GF-D8 (cell line): ENCODE measurements around the gene NEU4.
A peak's percentile ranks its signal among the peaks of the same experiment; 100 is the strongest.
"Not testable (repeated sequence)": the region's sequence is repeated elsewhere in the genome, so short reads cannot be mapped to it uniquely, and the experiment has no call there.

ENCODE experiments used
- DNase-seq: peaks from one replicate; lab custom pipeline; 2025; lab: John Stamatoyannopoulos, UW

The NEU4 gene

DNA sequence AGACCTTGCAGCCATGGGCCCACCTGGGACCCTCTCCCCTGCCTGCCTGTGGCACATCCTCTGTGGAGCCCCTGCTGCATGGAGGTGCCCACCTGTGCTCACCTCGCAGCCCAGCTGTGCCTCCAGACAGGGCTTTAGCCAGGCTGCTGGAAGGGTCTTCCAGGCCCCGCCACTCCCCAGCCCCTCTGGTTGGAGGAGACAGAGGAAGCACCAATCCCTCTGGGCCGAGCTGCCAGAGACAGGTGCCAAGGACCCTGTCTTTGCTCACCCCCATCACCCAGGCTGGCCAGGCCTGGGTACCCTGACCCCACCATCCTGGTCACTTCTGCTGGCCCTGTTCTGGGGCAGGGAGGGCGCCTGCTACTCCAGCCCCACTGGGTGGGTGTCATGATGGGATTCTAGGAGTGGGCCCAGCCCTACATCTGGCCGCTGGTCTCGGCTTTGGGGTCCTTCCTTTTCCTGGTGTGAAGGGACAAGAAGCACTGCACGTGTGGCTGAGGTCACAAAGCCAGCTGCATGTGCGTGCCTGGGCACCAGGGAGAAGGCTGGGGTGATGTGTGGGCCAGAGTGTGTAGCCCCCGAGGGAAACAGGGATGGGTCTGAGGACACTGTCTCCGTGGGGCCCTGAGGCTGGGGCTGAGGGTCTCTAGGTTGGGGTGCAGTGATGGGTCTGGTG, 9.3 kb upstream of the NEU4 start:
- DNase-seq = no peak

DNA sequence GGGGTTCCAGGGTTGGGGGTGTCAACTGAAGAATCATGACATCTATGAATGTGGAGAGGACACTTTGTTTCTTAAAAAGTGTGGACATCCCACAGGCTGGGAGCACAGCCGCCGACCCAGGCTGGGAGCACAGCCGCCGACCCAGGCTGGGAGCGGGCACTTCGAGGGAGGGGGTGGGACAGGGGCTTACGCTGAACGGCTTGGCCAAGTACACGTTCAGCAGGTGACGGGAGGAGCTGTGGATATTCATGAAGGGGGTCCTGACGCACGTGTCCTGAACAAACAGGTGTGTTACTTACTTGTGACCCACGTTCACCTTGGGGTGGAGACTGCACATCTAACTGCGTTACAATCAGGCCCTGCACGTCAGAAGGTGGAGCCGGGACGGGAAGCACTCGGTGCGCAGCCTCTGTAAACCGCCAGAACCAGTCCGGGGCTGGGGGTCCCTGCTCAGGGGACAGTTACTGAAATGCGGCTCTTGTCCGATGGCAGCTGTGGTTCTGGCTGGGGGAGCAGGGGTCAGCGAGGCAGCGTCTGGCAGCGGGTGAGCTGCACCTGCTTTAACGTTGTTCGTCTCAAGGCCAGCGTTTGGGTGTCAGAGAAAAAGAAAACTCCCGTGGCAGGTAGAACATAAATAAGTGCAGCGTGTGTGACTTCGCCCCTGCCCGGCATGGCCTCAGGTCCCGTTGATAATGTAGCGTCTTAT, 8.6 kb upstream of the NEU4 start:
- not testable (repeated sequence) for DNase-seq

- no peak for DNase-seq
Measured at GRCh38 chr2:241801611-241802420, 7.2 kb upstream of the NEU4 start.

DNA sequence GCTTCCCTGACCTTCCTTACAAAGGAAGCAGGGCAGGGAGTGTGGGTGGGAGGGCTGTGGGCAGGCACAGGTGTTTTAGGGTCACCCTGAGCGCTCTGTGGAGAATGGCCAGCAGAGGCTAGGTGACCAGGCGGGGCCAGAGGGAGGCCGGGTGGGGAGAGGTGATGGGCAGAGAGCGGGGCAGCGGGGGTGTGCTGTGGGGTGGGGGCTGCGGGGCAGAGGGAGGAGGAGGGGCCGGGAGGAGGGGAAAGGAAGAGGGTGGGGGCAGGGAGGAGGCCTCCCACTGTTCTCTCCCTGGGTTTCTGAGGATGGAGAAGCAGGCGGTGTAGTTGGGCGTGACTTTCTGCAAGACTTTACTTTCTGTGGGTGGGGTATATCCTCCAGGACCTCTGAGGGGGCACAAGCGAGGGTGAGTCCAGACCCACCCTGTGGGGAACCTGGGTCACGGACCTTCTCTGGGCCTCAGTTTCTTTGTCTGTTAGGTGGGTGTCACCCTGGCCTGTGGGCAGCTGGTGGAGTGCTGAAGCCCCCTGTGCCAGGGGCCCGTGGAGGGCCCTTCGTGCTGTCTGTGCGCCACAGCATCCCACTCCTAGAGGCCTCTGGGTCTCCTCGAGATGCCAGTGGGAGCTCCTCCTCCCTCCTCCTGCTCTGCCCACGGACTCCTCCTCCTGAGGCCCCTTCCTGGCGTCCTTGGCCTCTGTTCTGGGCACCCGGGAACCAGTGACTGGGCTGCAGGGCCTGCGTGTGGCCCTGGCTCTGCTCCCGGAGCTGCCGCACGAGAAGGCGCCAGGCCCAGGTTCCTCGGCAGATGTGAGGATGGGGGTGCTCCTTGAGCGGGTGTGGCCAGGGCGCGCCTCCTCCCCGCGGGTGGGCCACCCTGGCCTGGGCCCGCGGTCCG, 6.3 kb upstream of the NEU4 start:
- no peak for DNase-seq

DNA sequence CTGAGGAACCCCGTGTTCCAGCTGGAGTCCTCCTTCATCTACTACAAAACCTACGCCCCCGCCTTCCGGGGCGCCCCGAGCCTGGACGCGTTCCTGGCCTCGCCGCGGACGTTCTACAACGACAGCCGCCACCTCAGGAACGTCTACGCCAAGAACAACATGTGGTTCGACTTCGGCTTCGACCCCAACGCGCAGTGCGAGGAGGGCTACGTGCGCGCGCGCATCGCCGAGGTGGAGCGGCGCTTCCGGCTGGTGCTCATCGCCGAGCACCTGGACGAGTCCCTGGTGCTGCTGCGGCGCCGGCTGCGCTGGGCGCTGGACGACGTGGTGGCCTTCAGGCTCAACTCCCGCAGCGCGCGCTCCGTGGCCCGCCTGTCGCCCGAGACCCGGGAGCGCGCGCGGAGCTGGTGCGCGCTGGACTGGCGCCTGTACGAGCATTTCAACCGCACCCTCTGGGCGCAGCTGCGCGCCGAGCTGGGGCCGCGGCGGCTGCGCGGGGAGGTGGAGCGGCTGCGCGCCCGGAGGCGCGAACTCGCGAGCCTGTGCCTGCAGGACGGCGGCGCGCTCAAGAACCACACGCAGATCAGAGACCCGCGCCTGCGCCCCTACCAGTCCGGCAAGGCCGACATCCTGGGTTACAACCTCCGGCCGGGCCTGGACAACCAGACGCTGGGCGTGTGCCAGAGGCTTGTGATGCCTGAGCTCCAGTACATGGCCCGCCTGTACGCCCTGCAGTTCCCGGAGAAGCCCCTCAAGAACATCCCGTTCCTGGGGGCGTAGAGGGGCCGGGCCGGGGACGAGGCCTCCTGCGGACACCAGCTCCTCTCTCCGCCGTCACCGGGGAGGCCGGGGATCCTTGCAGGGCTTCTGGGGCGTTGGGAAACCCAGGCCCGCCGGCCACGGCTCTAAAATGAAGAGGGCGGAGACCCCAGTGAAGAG, 5.3 kb upstream of the NEU4 start:
- DNase-seq = no peak

GRCh38 chr2:241804326-241805229, 4.4 kb upstream of the NEU4 start:
- DNase-seq = peak; percentile 4

DNA sequence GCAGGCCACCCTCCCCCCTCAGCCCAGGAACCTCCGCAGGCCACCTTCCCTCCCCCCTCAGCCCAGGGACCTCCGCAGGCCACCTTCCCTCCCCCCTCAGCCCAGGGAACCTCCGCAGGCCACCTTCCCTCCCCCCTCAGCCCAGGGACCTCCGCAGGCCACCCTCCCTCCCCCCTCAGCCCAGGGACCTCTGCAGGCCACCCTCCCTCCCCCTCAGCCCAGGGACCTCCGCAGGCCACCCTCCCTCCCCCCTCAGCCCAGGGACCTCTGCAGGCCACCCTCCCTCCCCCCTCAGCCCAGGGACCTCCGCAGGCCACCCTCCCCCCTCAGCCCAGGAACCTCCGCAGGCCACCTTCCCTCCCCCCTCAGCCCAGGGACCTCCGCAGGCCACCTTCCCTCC, 2.8 kb upstream of the NEU4 start:
- DNase-seq = not testable (repeated sequence)

DNA sequence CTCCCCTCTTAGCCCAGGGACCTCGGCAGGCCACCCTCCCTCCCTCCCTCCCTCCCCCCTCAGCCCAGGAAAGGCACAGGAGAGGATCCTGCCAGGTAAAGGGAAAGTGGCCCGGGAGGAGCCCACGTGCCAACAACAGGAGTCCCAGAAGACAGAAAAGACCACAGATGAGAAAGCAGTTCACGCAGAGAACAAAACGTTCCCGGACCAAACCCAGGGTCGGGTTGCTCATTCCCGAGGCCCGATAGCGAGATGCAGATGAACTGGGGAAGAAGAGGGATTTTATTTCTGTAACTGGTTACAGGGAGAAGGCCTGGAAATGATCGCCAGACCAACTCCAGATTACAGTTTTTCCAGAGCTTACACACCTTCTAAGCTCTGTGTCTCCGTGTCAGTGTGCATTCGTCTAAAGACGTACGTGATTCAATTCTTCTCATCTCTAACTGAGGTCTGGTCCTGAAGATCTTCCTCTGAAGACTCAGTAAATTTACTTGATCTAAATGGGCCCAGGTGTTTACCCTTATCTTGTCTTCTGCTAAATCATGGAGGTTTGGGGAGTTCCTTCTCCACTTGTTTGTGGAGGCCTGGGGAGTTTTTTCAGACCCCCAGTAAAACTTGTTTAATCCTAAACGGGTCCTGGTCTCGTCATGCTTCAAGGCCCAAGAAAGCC, 807 bp upstream of the NEU4 start:
- DNase-seq = no peak

GRCh38 chr2:241809383-241810306, 652 bp downstream of the NEU4 start:
- no peak for DNase-seq

DNA sequence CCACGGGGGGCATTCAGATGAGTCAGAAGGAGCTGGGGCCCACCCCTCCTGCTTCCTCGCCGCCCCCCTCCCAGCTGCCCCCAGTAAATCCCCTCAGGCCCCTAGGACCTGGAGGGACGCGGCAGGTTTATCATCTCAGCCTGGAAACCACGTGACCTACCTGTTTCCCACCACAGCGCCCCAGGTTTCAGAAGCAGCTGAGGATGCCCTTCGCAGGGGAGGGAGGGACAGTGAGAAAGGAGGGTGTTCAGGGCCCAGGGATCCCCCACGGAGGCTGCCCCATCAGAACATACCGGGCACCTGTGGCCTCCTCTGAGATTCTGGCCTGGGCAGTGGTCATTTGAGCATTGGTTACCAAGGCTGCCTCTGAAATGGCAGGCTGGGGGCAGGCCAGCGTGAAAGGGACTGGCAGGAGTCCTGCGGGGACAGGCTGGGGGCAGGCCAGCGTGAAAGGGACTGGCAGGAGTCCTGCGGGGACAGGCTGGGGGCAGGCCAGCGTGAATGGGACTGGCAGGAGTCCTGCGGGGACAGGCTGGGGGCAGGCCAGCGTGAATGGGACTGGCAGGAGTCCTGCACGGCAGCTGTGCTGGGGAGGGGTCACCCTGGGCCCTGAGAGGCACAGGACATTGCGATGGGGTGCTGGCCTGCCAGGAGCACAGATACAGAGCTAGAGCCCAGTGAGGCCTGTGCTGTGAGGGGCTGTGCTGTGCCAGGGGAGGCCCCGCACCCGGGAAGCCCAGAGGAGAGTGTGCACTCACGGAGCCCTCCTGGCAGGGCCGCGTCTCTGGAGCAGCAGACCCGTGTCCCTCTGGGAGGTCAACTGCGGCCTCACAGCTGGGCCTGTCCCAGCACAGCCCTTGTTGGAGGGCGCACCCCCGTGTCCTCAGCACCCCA, 1.6 kb downstream of the NEU4 start:
- no peak for DNase-seq

DNA sequence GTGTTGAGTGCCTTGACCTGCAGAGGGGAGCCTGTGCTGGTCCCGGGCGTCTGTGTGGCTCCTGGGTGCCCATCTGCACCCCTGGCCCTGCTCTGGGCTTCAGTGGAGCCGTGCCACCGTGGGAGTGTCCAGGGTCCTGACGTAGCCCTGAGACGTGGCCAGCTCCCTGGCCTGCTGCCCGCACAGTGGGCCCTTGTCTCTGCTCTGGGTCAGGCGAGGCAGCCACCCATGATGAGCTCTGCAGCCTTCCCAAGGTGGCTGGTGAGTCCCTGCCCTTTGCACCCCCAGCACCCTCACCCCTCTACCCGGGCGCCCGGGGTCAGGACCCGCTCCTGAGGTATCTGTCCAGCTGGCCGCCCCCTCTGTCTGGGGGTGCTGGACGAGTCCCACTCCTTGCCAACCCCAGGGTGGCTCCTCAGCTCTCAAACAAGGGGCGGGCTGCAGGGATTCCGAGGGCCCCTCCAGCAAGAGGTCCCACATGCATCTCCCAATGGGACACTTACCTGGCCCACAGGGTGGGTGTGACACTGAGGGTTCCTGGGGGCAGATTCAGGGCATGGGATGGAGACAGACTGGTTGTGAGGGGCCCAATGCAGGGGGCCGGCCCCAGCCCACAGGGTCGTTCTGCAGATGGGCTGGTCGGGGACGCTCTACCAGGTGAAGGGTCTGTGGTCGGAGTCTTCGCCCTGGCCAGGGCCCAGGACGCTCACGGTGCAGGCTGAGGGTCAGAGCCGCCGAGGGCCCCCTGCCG, 2.4 kb downstream of the NEU4 start:
- DNase-seq = no peak

GRCh38 chr2:241811952-241812729, 3.1 kb downstream of the NEU4 start:
- DNase-seq = no peak

GRCh38 chr2:241812730-241813643, 4.0 kb downstream of the NEU4 start:
- no peak for DNase-seq

- DNase-seq = no peak
Measured at GRCh38 chr2:241813644-241814392, 4.8 kb downstream of the NEU4 start.
